HG02623 (cell line): ENCODE measurements around the gene TRIB2.
"Not testable (repeated sequence)": the region's sequence is repeated elsewhere in the genome, so short reads cannot be mapped to it uniquely, and the experiment has no call there.

Source experiments
- ATAC-seq: cut with Tn5 transposase; IDR thresholded peaks from one replicate; pipeline ENCODE4 v1.9.1; 2021; ENCODE audit warnings: moderate library complexity; ENCODE audit not compliant: unreplicated experiment

TRIB2 gene

GRCh38 chr2:12716282-12717190 lies at the start of gene TRIB2:
TRIB2 (plus strand) TSS chr2:12716936; CDS start chr2:12718308, 1,372 bp downstream.
- peak; percentile 75 for ATAC-seq

DNA sequence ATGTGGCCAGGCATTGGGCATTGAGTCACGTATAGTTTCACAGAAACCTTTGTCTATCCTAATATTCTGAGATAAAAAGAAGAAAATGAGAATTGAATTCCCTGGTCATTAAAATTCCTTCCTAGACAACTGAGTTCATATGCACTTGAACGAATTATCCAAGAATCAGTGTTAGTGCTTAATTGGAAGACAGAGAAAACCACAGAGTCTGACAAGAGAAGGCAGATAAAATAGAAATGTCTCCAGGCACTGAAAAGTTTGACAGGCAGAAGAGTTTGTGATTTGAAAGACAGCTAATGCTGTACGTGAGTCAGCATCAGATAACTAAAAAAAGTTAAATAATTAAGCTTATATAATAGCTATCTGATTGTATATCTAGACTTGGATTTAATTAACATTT lies 47.7 kb upstream of the TRIB2 start:
- ATAC-seq = no peak

GRCh38 chr2:12672711-12673315 lies 43.9 kb upstream of the TRIB2 start:
- no peak for ATAC-seq

DNA sequence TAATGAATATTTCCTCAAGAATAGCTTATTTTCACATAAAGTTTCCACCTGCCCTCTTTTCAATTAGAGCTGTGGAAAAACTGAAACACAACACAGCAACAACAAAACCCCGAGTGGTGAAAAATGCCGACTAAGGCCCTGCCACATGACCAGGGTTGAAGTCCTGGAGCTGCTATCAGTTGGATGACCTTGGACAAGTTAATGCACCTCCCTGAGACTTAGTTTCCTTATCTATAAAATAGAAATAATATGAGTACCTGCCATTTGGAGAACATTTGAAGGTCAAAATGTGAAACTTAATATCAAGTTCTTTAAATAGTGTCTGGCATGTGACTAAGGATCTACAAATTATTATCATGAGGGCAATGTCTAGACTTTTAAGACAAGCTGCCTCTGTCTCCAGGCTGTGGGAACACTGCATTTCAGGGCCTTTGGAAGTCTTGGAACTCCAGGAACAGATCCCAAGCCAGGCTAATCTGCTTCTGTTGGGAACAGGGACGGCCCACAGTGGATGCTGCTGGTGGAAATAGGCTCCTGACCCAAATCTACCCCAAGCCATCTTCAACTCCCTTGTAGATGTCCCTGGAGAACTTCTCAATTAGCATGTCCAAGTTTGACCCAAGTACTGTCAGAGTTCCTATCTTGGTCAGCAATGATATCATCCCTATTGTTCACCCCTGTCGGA lies 42.0 kb upstream of the TRIB2 start:
- ATAC-seq = no peak

- ATAC-seq = no peak
Observed at GRCh38 chr2:12675352-12675795, 41.4 kb upstream of the TRIB2 start.

DNA sequence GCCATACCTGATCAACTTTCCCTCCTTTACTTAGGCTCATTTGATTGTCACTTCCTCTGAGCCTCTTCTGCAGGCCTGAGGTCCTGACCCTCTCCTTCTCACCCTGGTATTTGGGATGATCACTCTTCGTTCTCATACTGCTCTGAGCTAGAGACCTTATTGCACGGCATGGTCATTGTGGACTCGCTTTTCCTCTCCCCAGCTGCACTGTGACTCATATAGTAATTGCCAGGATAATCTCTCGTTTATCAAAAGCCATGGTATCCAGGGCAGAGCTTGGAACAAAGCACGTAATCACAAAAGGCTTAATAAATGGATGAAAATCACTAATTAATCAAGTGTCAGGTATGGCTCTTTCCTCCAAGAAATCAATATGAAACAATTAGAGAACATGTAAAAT lies 40.9 kb upstream of the TRIB2 start:
- ATAC-seq = no peak

DNA sequence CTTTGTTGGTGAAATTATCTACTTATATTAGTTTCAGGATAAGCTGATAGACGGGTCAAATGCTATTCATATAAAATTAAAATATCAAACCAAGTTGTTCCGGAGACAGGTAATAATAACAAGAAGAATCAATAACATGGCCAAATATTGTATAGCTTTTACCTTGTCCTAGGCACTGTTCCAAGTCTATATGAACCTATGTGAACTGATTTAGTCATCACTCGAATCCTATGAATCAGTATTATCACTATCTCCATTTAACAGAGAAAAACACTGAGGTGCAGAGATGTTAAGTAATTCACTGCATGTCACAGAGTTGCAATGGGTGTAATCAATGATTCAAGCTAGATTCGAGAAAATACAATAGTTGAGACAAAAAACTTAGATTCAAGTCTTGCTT lies 40.0 kb upstream of the TRIB2 start:
- no peak for ATAC-seq

DNA sequence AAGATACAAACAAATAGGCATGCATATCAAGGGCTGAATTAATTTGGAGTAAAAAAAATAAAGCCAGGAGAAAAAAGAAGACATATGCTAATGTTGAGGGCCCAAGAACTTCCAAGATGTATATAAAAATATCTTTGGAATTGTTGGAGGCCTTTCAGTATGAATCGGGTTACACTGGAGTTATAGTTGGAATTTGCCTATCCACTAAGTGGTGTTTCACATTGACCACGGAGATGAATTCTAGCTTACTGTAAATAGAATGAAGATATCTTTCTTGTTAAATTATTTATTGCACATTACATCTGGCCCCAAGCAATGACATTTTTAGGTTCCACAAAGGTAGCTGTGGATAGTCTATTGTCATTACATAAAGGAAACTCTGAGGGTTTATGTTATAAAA lies 38.5 kb upstream of the TRIB2 start:
- no peak for ATAC-seq

DNA sequence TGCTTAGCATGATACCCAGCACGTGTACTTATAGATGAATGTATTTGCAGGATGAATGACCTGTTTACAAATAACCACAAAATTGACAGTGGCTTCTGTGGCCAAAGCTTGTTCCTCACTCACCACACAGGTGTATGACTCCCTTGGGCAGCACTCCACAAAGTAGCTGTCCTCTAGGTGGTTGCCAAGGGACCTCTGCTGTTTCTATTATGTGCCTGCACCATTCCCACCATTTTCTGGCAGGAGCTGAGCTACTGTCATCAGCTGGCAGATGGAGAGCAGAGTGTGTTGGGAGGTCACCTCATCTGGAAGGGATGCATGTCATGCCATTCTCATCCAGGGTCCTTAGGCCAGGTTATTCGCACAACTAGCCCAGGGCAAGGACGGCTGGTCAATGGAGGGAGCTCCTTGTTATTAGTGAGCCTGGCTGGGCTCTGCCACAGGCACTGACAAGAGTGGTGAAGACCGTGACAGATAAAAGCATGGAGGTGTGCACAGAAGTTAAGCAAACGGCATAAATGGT lies 37.1 kb upstream of the TRIB2 start:
- ATAC-seq = no peak

DNA sequence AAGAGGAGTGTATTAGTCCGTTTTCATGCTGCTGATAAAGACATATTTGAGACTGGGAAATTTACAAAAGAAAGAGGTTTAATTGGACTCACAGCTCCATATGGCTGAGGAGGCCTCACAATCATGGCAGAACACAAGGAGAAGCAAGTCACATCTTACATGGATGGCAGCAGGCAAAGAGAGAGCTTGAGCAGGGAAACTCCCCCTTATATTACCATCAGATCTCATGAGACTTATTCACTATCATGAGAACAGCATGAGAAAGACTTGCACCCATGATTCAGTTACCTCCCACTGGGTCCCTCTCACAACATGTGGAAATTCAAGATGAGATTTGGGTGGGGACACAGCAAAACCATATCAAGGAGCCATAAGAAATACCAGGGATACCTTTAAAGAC lies 36.6 kb upstream of the TRIB2 start:
- ATAC-seq = not testable (repeated sequence)

- no peak for ATAC-seq
Observed at GRCh38 chr2:12682017-12682416, 34.7 kb upstream of the TRIB2 start.

- ATAC-seq = no peak
Observed at GRCh38 chr2:12683457-12684100, 33.2 kb upstream of the TRIB2 start.

- no peak for ATAC-seq
Observed at GRCh38 chr2:12684471-12684936, 32.2 kb upstream of the TRIB2 start.

DNA sequence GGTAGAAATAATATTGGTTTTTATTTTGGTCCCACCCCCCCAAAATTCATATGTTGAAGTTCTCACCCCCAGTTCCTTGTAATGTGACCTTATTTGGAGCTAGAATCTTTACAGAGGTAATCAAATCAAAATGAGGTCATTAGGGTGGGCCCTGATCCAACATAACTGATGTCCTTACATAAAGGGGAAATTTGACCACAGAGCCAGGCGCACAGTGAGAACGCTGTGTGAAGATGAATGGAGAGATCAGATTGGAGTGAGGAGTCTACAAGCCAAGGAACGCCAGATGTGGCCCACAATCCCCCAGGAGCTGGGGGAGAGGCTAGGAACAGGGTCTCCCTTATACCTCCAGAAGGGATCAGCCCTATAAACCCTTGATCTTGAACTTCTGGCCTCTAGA lies 31.6 kb upstream of the TRIB2 start:
- no peak for ATAC-seq

DNA sequence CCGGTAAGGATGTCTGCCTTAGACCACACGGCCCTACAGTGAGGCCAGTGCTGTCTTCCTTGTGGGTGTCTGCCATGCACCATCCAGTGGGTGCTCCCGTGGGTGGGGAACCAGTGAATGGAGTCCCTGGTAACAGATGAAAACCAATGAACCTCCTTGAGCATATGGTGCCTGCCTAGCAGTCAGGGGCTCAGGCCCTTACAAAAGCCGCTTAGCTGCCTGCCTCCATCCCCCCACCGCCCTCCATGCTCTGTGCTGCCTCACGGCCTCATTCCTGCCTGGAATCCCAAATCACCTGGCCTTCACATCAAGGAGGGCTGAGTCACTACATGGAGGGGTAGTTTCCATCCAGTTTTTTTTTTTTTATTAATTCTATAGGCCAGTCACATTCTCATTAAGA lies 30.8 kb upstream of the TRIB2 start:
- ATAC-seq = no peak

DNA sequence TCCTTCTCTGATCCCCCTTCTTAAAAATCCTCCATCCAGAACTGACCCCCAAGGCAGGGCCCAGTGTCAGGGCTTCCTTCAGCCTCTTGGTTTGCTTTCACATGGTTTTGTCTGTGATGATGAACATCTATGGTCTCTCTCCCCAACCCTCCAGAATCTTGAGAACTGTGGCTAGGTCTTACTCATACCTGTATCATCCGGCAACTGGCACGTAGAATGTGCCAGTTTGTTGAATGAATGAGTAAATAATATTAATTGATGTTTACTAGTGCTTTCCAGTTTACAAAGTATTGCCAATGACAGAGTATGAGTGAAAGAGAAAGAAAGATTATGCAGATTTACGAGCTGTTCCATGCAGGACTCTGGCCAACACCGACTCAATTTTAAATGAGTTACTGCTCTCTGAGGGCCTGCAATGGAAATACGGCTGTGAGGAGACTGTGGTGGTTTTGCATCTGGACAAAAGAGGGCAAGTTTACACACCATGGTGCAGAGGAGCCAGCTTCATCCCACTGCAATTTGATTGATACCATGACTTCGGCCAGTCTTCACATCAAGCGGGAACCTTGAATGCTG lies 29.9 kb upstream of the TRIB2 start:
- ATAC-seq = no peak

DNA sequence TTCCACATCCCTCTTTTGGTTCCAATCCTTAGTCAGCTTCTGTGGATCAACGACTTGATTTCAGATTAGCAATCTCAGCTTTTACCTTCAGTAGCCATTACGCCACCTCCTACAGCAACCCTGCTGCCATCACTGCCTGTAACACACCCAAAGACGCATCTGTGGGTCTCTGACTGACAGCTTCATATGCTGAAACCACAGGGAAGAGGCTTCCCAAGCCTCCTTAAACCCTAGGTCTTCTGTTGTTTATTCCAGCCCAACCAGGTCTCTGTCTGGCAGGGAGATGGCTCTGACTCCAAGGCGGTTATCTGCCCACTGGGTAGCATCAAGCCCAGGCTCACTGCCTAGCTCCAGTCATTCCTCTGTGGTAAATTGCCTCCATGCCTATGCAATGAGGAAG lies 28.6 kb upstream of the TRIB2 start:
- ATAC-seq = no peak

- no peak for ATAC-seq
Observed at GRCh38 chr2:12688893-12689292, 27.8 kb upstream of the TRIB2 start.

- no peak for ATAC-seq
Observed at GRCh38 chr2:12693509-12693908, 23.2 kb upstream of the TRIB2 start.

GRCh38 chr2:12694990-12695774 lies 21.6 kb upstream of the TRIB2 start:
- ATAC-seq = peak; percentile 72
